ENCODE data around the gene BST2.

DNA sequence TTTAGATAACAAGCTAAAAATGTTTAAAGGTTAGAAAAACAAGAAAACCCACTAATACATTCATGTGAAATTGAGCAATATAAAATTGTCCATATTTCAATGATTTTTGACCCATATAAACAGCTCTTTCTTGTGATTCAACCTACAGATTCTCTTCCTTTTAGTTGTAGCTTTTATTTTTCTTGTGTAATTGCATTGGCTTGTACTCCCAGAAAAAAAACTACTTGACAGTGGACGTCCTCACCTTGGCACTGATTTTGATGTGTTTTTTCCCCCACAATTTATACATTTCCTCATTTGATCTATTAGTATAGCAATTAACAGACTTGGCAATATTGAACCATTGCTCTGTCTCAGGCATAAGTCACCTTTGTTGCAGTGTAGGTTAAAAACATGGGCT is 16.1 kb downstream of the BST2 start:
- TF ChIP-seq RFX5 (IDR thresholded peaks at IDR 0.05; ENCODE audit: low read depth, low read length): no peak
- no peak for TF ChIP-seq YY1 (IDR thresholded peaks at IDR 0.05; ENCODE audit: low read depth, low read length)
- TF ChIP-seq MYB (IDR thresholded peaks at IDR 0.05; ENCODE audit: borderline replicate concordance, low read depth, low read length): no peak
- TF ChIP-seq, protein P1, sequence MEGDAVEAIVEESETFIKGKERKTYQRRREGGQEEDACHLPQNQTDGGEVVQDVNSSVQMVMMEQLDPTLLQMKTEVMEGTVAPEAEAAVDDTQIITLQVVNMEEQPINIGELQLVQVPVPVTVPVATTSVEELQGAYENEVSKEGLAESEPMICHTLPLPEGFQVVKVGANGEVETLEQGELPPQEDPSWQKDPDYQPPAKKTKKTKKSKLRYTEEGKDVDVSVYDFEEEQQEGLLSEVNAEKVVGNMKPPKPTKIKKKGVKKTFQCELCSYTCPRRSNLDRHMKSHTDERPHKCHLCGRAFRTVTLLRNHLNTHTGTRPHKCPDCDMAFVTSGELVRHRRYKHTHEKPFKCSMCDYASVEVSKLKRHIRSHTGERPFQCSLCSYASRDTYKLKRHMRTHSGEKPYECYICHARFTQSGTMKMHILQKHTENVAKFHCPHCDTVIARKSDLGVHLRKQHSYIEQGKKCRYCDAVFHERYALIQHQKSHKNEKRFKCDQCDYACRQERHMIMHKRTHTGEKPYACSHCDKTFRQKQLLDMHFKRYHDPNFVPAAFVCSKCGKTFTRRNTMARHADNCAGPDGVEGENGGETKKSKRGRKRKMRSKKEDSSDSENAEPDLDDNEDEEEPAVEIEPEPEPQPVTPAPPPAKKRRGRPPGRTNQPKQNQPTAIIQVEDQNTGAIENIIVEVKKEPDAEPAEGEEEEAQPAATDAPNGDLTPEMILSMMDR (IDR thresholded peaks at IDR 0.05 in 2 of 3, conservative IDR thresholded peaks at IDR 0.05 in 1 of 3; ENCODE audit: control insufficient read depth in 2 of 3, extremely low read depth in 1 of 3, insufficient read depth in 1 of 3, low read depth in 3 of 3, low read length in 3 of 3): no peak
- no peak for TF ChIP-seq POLR2AphosphoS5 (IDR thresholded peaks at IDR 0.05; ENCODE audit: low read length)
- TF ChIP-seq PAX5 (IDR thresholded peaks at IDR 0.05; ENCODE audit: borderline replicate concordance, low read depth, low read length): no peak
- TF ChIP-seq, protein P2, sequence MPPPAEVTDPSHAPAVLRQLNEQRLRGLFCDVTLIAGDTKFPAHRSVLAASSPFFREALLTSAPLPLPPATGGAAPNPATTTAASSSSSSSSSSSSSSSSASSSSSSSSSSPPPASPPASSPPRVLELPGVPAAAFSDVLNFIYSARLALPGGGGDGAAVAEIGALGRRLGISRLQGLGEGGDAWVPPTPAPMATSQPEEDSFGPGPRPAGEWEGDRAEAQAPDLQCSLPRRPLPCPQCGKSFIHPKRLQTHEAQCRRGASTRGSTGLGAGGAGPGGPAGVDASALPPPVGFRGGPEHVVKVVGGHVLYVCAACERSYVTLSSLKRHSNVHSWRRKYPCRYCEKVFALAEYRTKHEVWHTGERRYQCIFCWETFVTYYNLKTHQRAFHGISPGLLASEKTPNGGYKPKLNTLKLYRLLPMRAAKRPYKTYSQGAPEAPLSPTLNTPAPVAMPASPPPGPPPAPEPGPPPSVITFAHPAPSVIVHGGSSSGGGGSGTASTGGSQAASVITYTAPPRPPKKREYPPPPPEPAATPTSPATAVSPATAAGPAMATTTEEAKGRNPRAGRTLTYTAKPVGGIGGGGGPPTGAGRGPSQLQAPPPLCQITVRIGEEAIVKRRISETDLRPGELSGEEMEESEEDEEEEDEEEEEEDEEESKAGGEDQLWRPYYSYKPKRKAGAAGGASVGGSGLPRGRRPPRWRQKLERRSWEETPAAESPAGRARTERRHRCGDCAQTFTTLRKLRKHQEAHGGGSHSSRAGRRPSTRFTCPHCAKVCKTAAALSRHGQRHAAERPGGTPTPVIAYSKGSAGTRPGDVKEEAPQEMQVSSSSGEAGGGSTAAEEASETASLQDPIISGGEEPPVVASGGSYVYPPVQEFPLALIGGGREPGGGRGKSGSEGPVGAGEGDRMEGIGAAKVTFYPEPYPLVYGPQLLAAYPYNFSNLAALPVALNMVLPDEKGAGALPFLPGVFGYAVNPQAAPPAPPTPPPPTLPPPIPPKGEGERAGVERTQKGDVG (CRISPR knock-in tag; IDR thresholded peaks at IDR 0.05): no peak
- no peak for TF ChIP-seq CBX5 (IDR thresholded peaks at IDR 0.05; ENCODE audit: low read depth)
- TF ChIP-seq JUND (IDR thresholded peaks at IDR 0.05; ENCODE audit: low read depth, low read length): no peak
- TF ChIP-seq CHD4 (IDR thresholded peaks at IDR 0.05): no peak
- TF ChIP-seq, protein P3, sequence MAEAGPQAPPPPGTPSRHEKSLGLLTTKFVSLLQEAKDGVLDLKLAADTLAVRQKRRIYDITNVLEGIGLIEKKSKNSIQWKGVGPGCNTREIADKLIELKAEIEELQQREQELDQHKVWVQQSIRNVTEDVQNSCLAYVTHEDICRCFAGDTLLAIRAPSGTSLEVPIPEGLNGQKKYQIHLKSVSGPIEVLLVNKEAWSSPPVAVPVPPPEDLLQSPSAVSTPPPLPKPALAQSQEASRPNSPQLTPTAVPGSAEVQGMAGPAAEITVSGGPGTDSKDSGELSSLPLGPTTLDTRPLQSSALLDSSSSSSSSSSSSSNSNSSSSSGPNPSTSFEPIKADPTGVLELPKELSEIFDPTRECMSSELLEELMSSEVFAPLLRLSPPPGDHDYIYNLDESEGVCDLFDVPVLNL (IDR thresholded peaks at IDR 0.05; ENCODE audit: low read depth, low read length): no peak
- TF ChIP-seq ETV6 (conservative IDR thresholded peaks at IDR 0.05 in 1 of 2, IDR thresholded peaks at IDR 0.05 in 1 of 2; ENCODE audit: borderline replicate concordance in 1 of 2, low read depth in 1 of 2): no peak
- TF ChIP-seq SUPT20H (IDR thresholded peaks at IDR 0.05; ENCODE audit: borderline replicate concordance, control insufficient read depth, low read depth, low read length): no peak
- TF ChIP-seq TAF1 (IDR thresholded peaks at IDR 0.05; ENCODE audit: borderline replicate concordance, low read depth, low read length): no peak
